GM18511 (cell line): ENCODE measurements around the gene IL20RB.
"Not testable (repeated sequence)": the region's sequence is repeated elsewhere in the genome, so short reads cannot be mapped to it uniquely, and the experiment has no call there.

Experiments used
- ATAC-seq: cut with Tn5 transposase; IDR thresholded peaks from one replicate; pipeline ENCODE4 v1.9.1; 2021; ENCODE audit warnings: mild to moderate bottlenecking, moderate library complexity; ENCODE audit not compliant: unreplicated experiment

The IL20RB gene

DNA sequence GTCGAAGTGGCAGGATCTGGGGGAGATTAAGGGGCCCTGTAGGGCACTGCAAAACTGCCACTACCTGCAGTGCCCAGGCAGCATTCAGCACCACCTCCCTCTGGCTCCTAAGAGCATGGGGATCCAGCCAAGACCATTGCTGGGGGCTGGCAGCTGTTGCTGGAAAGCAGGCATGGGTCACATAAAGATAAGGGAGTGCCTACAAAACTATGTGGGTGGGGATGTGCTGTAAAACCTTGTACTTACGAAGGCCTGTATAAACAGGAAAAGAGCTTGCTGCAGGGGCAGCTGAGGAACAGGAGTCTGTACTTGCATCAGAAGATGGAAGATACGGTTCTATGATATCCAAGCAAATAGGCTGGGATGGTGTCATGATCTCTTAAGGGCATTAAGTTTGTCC is 27.1 kb downstream of the IL20RB start:
- no peak for ATAC-seq

DNA sequence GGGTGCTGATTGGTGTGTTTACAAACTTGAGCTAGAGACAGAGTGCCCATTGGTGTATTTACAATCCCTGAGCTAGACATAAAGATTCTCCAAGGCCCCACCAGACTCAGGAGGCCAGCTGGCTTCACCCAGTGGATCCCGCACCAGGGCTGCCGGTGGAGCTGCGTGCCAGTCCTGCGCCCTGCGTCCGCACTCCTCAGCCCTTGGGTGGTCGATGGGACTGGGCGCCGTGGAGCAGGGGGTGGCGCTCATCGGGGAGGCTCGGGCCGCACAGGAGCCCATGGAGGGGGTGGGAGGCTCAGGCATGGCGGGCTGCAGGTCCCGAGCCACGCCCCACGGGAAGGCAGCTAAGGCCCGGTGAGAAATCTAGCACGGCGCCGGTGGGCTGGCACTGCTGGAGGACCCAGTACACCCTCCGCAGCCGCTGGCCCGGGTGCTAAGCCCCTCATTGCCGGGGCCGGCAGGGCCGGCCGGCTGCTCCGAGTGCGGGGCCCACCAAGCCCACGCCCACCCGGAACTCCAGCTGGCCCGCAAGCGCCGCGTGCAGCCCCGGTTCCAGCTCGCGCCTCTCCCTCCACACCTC is 29.7 kb downstream of the IL20RB start:
- not testable (repeated sequence) for ATAC-seq

DNA sequence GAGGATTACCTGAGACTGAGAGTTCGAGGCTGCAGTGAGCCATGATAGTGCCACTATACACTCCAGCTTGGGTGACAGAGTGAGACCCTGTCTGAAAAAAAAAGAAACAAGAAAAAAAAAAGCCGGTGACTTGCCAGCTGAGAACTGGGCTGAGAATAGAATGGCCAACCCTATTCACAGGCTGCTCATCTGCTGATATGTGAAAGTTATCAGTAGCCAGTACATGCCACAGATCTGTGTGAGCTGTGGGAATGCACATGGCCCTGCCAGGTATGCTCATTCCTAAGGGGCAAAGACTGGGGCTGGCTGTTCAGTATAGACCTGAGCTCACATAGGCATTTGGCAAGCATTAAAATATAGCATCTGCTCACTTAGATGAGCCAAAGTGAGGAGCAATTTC is 30.9 kb downstream of the IL20RB start:
- no peak for ATAC-seq

DNA sequence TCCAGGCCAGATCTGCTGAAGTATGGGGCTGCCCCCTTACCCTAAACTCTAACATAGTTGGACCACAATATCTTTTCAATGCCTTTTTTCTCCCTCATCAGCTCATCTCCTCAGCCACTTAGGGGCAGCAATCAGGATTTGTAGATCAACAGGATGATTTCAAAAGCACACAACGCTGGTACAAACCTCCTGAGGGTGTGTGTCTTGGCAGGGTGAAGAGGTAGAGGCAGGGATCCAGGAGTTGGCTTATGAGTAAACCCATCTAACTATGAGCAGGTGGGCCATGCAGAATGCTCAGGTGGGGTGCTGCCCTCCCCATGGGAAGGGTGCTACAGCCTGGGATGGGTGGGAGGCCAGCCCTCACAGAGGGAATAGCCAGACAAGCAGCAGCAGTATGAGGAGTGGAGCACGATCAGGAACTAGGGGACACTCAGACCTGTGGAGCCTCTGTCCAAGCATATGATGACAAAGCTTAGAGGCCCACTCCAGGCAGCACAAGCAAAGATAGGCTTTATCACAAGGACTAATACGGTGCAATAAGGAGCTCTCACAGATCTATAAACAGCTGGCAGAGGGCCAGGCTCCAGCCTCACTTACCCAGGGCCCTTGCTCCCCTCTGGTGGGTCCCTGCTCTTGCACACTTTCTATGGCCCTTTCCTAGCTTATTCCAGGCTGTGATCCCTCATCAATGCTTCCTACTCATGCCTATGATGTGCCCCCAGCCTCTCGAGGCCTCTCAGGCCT is 32.2 kb downstream of the IL20RB start:
- no peak for ATAC-seq

DNA sequence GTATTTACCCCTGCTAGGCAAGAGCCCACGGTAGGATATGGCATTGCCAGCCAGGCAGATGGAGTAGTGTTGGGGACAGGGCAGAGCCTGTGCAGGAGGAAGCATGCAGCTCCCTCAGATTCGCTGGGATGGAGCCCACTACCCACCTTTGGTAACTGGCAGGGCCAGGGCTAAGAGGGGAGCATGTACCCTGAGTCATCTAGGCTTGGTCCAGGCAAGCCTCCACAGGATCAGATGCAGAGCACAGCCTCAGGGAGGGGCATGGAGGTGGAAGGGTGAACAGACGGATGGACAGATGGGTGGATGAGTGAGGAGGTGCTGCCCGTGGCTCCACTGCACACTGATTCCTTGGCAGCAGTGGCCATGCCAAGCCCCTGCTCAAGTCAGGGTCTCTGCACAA is 33.0 kb downstream of the IL20RB start:
- no peak for ATAC-seq

DNA sequence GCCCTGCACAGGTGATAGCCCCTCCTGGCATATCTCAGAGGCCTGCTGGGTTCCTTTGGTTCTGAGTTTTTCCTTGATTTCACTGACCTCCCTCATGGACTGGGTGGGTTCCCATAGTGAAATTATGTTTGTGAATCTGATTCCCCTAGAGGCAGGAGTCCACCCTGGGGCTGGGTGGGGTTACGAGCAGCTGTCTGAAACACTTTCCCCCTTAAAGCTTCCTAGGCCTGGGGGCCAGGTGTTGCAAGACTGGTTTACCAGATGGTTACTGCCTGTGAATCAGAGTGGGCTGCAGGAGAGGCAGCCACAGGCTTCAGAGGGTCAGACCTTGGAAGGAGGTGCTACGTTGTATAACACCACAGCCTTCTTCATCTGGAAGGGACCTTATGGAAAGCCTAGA is 34.3 kb downstream of the IL20RB start:
- no peak for ATAC-seq

DNA sequence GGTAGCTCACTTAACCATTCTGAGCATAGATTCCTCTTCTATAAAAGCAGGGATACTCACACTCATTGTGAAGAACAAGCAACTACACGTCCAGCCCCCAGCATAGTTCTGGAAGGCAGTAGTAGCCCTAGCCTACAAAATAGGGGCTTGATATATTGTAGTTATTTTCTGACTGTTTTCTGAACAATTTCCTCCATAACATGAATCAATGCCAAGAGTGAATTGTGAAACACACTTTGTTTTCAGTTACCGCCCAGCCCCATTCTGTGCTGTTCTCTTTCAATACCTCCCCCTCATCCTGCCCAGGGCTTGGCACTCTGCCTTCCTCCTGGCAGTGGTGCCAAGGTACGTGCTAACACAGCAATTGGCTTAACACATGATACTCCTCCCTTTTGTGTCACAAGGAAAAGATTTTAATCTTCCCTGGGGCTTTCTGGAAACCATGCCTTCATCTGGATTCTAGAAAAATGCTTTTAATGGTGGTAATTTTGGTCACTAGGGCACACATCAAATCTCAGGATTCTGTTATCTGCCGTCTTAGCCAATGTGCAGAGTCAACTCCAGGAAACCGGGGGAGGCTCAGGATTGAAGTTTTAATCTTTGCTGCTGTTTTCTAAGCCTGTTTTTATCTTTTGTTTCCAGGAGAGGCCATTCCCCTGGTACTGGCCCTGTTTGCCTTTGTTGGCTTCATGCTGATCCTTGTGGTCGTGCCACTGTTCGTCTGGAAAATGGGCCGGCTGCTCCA is 37.2 kb downstream of the IL20RB start:
- ATAC-seq, result no peak

DNA sequence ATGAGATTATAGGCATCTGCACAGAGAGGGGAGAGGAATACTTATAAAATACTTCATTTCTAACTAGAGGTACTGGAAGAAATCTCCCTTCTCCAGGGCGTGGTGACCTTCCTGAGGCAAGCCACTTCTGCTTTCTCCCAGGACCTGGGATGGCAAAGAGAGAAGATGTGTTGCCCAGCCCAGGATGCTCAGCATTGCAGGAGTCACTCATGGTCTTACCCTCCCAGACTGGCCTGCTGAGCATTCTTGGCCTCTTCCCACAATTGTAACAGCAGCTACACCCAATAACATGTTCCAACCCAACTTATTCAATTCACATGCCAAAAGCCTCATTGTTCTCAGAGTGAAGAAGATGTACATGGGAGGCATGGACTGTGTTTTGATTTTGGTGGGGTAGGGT is 37.9 kb downstream of the IL20RB start:
- ATAC-seq, result no peak

DNA sequence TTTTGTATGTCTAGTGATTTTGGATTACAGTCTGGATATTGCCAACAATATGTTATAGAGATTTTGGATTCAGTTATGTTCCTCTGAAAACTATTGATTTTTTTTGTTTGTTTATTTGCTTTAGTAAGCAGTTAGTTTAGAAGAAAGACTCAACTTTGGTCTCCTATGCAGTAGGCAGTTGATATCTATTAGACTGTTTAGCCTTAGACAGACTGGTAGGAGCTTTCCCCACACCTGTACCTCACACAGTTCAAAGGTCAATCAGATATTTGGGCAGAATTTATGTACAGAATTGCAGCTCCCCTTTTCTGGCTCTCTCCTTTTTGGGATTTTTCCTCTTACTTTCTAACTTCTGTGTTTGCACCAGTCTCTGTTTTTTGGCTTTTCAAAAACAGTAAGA is 42.3 kb downstream of the IL20RB start:
- no peak for ATAC-seq

DNA sequence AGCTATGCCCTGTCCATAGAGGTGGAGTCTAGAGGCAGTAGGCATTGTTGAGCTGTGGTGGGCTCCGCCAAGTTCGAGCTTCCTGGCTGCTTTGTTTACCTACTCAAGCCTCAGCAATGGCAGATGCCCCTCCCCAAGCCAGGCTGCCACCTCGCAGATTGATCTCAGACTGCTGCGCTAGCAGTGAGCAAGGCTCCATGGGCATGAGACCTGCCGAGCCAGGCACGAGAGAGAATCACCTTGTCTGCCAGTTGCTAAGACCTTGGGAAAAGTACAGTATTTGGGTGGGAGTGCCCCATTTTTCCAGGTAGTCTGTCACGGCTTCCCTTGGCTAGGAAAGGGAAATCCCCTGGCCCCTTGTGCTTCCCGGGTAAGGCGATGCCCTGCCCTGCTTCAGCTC is 49.6 kb downstream of the IL20RB start:
- not testable (repeated sequence) for ATAC-seq

DNA sequence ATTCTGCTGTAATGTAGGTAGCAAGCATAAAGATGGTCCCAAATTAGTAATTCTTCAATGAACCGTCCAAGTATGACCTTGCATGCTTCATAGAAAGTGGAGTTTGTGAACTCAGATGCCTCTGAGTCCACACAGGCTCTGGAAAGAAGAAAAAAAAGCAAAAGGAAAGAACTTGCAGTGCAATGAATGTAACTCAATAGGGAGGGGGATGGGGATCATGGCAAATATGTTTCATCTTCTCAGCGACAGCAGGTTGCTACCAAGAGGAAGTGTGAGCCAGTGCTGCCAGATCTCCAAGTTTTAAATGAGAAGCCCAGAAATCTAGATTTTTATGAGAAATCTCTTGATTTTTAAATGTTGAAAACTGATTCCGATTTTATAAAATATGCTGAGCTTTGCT is 50.3 kb downstream of the IL20RB start:
- ATAC-seq, result no peak

DNA sequence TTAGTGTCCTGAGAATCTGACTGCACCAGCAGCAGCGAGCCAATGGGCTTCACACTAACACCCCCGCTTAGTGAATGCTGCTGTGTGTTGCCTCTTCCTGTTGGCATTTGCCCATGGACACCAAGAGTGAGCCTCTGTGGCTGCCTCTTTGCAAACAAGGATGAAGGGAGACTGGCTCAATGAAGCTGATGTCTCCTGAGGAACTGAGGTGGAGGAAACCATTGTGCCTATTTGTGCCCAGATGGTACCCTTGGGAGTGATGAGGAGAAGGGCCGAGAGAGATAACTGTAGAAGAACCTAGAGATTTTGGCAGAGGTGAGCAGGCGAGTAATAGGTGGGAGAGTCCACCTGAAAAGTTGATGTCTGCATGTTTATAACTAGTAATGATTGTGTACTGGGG is 51.2 kb downstream of the IL20RB start:
- no peak for ATAC-seq

DNA sequence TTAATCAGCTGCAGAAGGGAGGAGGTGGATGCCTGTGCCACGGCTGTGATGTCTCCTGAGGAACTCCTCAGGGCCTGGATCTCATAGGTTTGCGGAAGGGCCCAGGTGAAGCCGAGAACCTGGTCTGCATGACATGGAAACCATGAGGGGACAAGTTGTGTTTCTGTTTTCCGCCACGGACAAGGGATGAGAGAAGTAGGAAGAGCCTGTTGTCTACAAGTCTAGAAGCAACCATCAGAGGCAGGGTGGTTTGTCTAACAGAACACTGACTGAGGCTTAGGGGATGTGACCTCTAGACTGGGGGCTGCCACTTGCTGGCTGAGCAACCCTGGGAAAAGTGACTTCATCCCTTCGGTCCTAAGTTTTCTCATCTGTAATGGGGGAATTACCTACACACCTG is 52.4 kb downstream of the IL20RB start:
- no peak for ATAC-seq

DNA sequence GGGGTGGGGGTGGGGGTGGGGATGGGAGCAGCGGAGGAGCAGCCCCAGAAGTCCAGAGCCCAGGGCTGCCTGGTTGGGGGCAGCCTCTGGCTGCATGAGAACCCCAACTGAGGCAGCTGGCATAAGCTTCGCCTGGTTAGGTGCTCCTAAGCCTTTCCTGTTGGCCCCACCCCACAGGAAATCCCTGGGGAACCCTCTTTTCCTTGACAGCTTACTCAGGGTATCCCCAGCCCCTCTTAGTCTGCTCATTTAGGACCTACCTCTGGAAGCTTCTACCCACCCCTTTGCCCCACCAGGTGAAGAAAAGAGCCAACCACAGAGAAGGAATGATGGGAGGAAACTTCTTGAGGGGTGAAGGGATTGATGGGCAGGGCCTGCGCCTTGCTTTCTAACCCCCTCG is 53.4 kb downstream of the IL20RB start:
- no peak for ATAC-seq

DNA sequence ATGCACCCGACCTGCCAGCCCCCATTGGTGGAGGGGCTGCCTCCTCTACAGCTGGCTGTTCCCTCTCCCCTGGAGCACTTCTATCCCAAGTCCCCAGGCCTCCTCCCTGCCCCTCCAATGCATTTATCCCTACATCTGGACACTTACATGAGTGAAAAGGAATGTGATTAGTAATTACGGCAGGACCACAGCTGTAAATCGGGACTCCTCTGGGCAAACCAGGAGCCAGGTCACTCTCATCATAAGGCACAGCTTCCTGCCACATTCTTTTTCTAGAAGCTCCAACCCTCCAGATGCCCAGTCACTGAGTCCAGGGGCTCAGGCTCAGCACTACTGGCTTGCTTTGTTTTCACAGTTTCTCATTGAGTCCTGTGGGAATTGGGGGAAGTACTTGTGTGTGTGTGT is 54.3 kb downstream of the IL20RB start:
- ATAC-seq, result no peak

DNA sequence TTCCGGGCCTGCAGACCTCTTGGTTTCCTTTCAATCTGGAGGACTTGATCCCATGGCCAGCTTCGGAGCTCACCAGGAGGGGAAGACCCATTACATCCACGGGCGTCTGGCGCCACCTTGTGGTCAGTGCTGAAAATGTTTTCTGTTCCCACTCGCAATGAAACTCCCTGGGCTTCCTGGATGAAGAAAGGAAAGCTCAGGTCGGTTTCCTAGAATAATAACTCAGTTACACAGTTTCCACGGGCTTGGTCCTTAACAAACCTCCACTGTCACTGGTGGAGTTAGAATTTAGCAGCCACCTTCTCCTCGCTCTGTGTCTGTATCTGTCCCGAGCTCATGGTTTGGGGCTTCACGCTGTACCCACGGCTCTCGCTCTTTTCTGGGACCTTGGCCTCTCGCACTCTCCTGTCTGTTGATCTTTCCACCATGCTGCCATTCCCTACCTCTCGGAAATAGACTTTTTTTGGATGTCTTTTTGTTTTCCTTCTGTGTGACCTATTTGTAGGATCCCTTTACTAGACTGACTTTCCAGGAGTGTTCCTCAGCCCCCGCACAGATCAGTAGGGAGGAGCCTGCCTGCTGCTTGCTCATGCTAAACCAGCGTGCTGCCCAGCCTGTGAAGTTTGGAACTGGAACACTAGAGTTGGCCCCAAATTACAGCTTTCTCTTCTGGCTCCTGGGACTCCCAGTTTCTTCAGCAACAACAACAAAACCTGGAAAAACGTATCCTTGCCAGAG is 56.3 kb downstream of the IL20RB start:
- peak; percentile 88 for ATAC-seq

DNA sequence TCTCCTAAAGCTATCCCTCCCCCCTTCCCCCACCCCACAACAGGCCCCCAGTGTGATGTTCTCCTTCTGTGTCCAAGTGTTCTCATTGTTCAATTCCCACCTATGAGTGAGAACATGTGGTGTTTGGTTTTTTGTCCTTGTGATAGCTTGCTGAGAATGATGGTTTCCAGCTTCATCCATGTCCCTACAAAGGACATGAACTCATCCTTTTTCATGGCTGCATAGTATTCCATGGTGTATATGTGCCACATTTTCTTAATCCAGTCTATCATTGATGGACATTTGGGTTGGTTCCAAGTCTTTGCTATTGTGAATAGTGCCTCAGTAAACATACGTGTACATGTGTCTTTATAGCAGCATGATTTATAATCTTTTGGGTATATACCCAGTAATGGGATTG is 59.5 kb downstream of the IL20RB start:
- not testable (repeated sequence) for ATAC-seq

DNA sequence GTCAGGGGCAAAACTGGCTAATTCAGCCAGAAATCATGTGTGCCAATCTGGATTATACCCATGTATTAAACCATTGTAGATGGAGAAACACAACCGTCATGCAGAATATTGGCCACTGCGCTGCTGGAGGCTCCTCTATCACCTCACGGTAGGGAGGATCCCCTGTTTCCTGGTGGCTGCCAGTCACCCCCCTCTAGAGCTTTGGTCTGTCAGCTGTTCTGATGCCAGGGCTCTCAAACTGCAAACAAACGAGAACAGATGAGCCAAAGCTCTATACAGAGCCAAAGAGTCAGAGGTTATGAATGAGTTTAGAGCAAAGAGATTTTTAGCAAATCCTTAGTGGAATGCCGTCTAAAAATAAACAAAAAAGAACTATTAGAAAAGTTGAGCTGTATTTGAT is 62.5 kb downstream of the IL20RB start:
- no peak for ATAC-seq

DNA sequence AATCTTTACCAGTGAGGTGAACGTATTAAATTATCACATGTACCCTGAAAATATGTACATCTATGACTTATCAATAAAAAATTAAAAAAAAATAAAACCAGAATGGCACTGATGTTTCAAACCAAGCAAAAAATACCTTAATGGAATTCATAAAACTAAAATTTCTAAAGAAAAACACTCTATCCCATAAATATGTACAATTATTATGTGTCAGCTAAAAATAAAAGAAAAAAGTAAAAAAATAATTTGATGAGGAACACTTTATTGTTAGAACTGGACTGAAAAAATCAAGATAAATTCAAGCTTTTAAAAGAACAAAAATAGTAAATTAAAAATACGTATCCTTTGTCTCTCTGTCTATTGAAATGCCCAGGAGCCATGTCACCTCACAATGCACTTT is 63.1 kb downstream of the IL20RB start:
- no peak for ATAC-seq

DNA sequence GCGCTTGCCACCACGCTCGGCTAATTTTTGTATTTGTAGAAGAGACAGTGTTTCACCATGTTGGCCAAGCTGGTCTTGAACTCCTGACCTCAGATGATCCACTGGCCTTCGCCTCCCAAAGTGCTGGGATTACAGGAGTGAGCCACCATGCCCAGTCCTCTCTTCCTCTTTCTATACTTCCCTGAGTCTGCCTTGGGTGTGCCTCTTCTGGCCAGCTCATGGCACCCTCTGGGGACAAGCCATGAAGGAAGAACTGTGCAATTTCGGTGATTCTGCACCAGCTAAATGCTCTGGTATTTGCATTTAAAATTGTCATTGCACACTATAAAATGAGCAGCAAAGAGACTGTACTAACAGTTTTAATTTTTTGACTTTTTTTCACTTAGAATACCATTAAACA is 66.6 kb downstream of the IL20RB start:
- ATAC-seq, result no peak

DNA sequence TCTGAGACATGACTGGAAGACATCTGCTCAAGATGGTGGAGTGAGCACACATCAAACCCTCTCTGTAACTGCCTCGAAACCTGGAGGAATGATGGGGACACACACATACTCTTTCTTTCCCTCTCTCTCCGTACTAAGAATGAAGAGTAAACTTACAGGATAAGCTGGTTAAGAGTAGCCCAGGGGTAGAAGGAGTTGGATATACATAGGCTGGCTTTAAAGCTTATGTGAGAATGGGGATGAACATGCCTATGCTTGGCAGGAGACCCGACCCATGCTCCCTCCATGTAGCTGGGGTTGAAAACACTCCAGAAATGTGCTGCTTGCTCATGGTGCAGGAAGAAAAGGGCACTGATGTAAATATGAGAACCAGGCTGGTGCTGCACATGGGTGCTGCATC is 68.9 kb downstream of the IL20RB start:
- ATAC-seq, result no peak
